MM.1S (cell line): ENCODE data around the gene SNCAIP.
A peak's percentile ranks its signal among the peaks of the same experiment; 100 is the strongest.

ENCODE experiments used
- DNase-seq: peaks from one replicate; pipeline ENCODE4 v3.0.0-alpha.2; 2015
- H2AFZ ChIP-seq: fragments of 300-600 bp; sonication (generic); 2 replicates; pipeline ENCODE4 v1.6.0; 2016; ENCODE audit warnings: antibody characterized with exemption, low read length
- H3F3A ChIP-seq: fragments of 300-600 bp; sonication (generic); 2 replicates; pipeline ENCODE4 v1.6.1; 2016; ENCODE audit warnings: mild to moderate bottlenecking, antibody characterized with exemption, low read length, moderate library complexity, mixed read lengths; ENCODE audit not compliant: insufficient read depth
- H3K27ac ChIP-seq: fragments of 300-600 bp; sonication (generic); 2 replicates; pipeline ENCODE4 v1.5.1; 2016; ENCODE audit warnings: mild to moderate bottlenecking, low read length
- H3K27me3 ChIP-seq: fragments of 300-600 bp; sonication (generic); replicated peaks from 2 replicates; pipeline ENCODE4 v1.6.0; 2016; ENCODE audit warnings: low read length; ENCODE audit not compliant: insufficient read depth
- H3K36me3 ChIP-seq: fragments of 300-600 bp; sonication (generic); replicated peaks from 2 replicates; pipeline ENCODE4 v1.6.1; 2016; ENCODE audit warnings: mild to moderate bottlenecking, low read length, mixed read lengths; ENCODE audit not compliant: insufficient read depth
- H3K4me1 ChIP-seq: fragments of 300-600 bp; sonication (generic); 2 replicates; pipeline ENCODE4 v1.6.1; 2016; ENCODE audit warnings: low read length, mixed read lengths
- H3K4me2 ChIP-seq: fragments of 300-600 bp; sonication (generic); 2 replicates; pipeline ENCODE4 v1.6.0; 2016; ENCODE audit warnings: low read depth, low read length
- H3K4me3 ChIP-seq: fragments of 300-600 bp; sonication (generic); 2 replicates; pipeline ENCODE4 v1.5.1; 2016; ENCODE audit warnings: low read length, mixed read lengths
- H3K79me2 ChIP-seq: fragments of 300-600 bp; sonication (generic); 2 replicates; pipeline ENCODE4 v1.6.1; 2016; ENCODE audit warnings: mixed run types, low read length, mixed read lengths
- H3K9ac ChIP-seq: fragments of 300-600 bp; sonication (generic); 2 replicates; pipeline ENCODE4 v1.6.1; 2016; ENCODE audit warnings: low read length, mixed read lengths
- H3K9me2 ChIP-seq: fragments of 300-600 bp; sonication (generic); replicated peaks from 2 replicates; pipeline ENCODE4 v1.6.1; 2016; ENCODE audit warnings: mild to moderate bottlenecking, low read length, mixed read lengths; ENCODE audit not compliant: insufficient read depth
- H3K9me3 ChIP-seq: fragments of 300-600 bp; sonication (generic); replicated peaks from 2 replicates; pipeline ENCODE4 v1.6.1; 2016; ENCODE audit warnings: mild to moderate bottlenecking, low read length, mixed read lengths; ENCODE audit not compliant: insufficient read depth
- H4K20me1 ChIP-seq: fragments of 300-600 bp; sonication (generic); 2 replicates; pipeline ENCODE4 v1.6.1; 2016; ENCODE audit warnings: mild to moderate bottlenecking, low read length, moderate library complexity, mixed read lengths; ENCODE audit not compliant: insufficient read depth
- CTCF ChIP-seq: fragments of 300-600 bp; sonication (generic); IDR thresholded peaks from 2 replicates; pipeline ENCODE4 v1.5.1; 2016; ENCODE audit warnings: antibody characterized with exemption, low read length, mixed read lengths
- EZH2 ChIP-seq: fragments of 300-600 bp; sonication (generic); optimal IDR thresholded peaks from 2 replicates; pipeline ENCODE3; 2017; ENCODE audit warnings: low read depth, mild to moderate bottlenecking, antibody characterized with exemption, low read length, mixed read lengths
- EZH2phosphoT487 ChIP-seq: fragments of 300-600 bp; sonication (generic); IDR thresholded peaks from 2 replicates; pipeline ENCODE4 v1.6.1; 2018; ENCODE audit warnings: antibody characterized with exemption, low read length

The SNCAIP gene

DNA sequence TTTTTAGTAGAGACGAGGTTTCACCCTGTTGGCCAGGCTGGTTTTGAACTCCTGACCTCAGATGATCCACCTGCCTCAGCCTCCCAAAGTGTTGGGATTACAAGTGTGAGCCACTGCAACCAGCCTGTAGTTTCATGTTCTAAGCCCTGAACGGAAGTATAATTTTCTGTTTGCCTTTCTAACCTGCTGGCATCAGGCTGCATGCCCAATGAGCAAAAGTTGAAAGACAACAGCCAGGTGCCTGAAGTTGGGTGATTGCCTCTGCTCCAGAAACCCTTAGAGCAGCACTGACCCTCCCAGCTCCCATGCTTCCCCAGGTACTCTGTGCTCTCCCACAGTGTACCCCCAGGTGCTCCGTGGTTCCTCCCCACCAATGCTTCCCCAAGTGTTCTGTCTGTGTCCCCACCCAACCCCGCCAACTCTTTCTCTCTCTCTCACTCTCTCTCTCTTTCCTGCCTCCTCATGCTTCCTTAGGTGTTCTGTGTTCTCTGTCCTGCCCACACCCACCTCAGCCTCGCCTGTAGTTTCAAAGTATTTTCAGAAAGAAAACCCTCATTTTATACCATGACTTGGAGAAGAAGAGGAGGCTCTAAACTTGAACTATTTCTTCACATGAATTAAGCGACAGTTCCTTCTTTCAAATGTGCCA, 145.3 kb downstream of the SNCAIP start:
- Histone ChIP-seq H3K27ac (no peak overlapping the region), H3K4me1 (0 out of 2 replicates have a peak, but pooled peaks cover 4% of the 10 kb centered on the region), H2AFZ (no peak overlapping the region), H3K4me2 (no peak overlapping the region), H3K79me2 (no peaks in the 10 kb centered on the region), H3K9me2 (no peaks in the 10 kb centered on the region), H3K27me3 (no peaks in the 10 kb centered on the region), H3K4me3 (no peak overlapping the region), H3K9me3 (no peaks in the 10 kb centered on the region), H4K20me1 (no peaks in the 10 kb centered on the region), H3K36me3 (no peaks in the 10 kb centered on the region), H3F3A (no peaks in the 10 kb centered on the region), H3K9ac (no peak overlapping the region)
- peak; percentile 36 for DNase-seq
- TF ChIP-seq CTCF: no peak
- TF ChIP-seq EZH2: no peak
- TF ChIP-seq EZH2phosphoT487: no peak

DNA sequence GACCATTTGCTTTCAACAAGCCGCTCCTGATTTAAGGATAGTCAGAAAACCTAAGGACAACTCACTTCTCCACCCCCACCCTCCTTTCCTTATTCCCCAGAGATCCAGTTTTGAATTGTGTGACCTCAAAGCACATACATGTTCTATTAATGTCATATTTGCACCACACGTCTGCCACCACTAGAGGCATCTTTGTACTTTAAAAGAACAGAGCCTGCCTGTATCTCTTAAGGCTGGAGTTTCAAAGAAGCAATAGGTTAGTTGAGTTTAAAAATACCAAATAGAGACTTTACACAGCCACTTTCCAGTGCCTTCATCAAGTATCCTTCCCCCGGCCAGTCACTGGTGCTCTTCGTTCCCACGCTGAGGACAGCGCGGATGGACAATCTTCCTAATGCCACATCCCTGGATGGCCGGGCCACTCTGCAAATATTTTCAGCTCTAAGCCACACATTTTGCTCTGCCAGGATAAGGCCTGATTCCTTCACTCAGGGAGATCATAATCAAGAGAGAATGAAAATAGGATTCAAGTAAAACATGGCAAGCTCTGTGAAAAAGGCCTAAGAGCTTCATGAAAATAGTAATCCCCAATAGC, 146.3 kb downstream of the SNCAIP start:
- H3K27me3 ChIP-seq: no peaks in the 10 kb centered on the region
- no peaks in the 10 kb centered on the region for H3K36me3 ChIP-seq
- no peaks in the 10 kb centered on the region for H4K20me1 ChIP-seq
- no peaks in the 10 kb centered on the region for H3K79me2 ChIP-seq
- H3K9me3 ChIP-seq: no peaks in the 10 kb centered on the region
- no peaks in the 10 kb centered on the region for H3F3A ChIP-seq
- no peak overlapping the region for H3K27ac ChIP-seq
- TF ChIP-seq EZH2: no peak
- TF ChIP-seq CTCF: peak; percentile 59
- no peak overlapping the region for H3K4me3 ChIP-seq
- no peak overlapping the region for H2AFZ ChIP-seq
- peaks cover 14% of the 10 kb centered on the region for H3K4me1 ChIP-seq
- peak; percentile 31 for DNase-seq
- no peaks in the 10 kb centered on the region for H3K9me2 ChIP-seq
- no peak overlapping the region for H3K9ac ChIP-seq
- no peak overlapping the region for H3K4me2 ChIP-seq

- no peak overlapping the region for H3K9ac ChIP-seq
- H3K27ac ChIP-seq: no peak overlapping the region
- H3K27me3 ChIP-seq: no peaks in the 10 kb centered on the region
- no peaks in the 10 kb centered on the region for H4K20me1 ChIP-seq
- H3K36me3 ChIP-seq: no peaks in the 10 kb centered on the region
- no peak for DNase-seq
- H3K9me2 ChIP-seq: no peaks in the 10 kb centered on the region
- H2AFZ ChIP-seq: no peak overlapping the region
- no peaks in the 10 kb centered on the region for H3K79me2 ChIP-seq
- no peak overlapping the region for H3K4me2 ChIP-seq
- H3K9me3 ChIP-seq: no peaks in the 10 kb centered on the region
- no peaks in the 10 kb centered on the region for H3F3A ChIP-seq
- H3K4me3 ChIP-seq: no peak overlapping the region
- H3K4me1 ChIP-seq: peaks cover 15% of the 10 kb centered on the region
- TF ChIP-seq CTCF (no peak), EZH2phosphoT487 (no peak), EZH2 (no peak)
Observed at GRCh38 chr5:122462486-122462885, 150.4 kb downstream of the SNCAIP start.
